GM12878 (cell line): ENCODE results near the gene OLFML2A. TPM values are rescaled to one million over a fixed set of nuclear protein-coding genes. Genes with fewer than 3 reads are reported as not detected.

Experiments used
- ATAC-seq: fragments of 200-7000 bp; cut with Tn5 transposase; 3 replicates; pipeline ENCODE4 v1.9.1; 2020; ENCODE audit warnings: mild to moderate bottlenecking, moderate library complexity
- BruUV-seq: library from RNA; stranded (reverse); fragments of 400-500 nt; replicated peaks from 2 replicates; lab custom pipeline; 2021; lab: Mats Ljungman, UMichigan
- CTCF ChIA-PET: fragments of 300-600 bp; sonication (Branson Sonifier 250); formaldehyde crosslinking; extraction: SDS; loops from one replicate; lab custom pipeline; 2021; ENCODE audit warnings: inconsistent platforms; lab: Yijun Ruan, JAX
- POLR2A ChIA-PET: fragments of 350-600 bp; formaldehyde crosslinking; extraction: SDS; loops from one replicate; lab custom pipeline; 2021; ENCODE audit warnings: inconsistent platforms; lab: Charles Lee
- RAD21 ChIA-PET: fragments of 300-600 bp; sonication (Branson Sonifier 250); formaldehyde crosslinking; loops from one replicate; lab custom pipeline; 2023; ENCODE audit warnings: antibody characterized with exemption; ENCODE audit not compliant: unreplicated experiment; lab: Charles Lee
- SMC1A ChIA-PET: fragments of 300-600 bp; sonication (Branson Sonifier 250); formaldehyde crosslinking; loops from one replicate; lab custom pipeline; 2023; ENCODE audit not compliant: unreplicated experiment, uncharacterized antibody; lab: Charles Lee
- DNase-seq: peaks from one replicate; pipeline ENCODE4 v3.0.0-alpha.2; 2011; ENCODE audit warnings: low read depth, low spot score
- FAIRE-seq: peaks from 3 replicates; lab custom pipeline; 2011; peaks lifted over from hg19 to GRCh38; lab: Jason Lieb, UNC
- H2AFZ ChIP-seq: 2 replicates; pipeline ENCODE4 v1.6.0; 2011; ENCODE audit warnings: low read depth, low read length, control low read depth; ENCODE audit not compliant: control insufficient read depth
- H3K27ac ChIP-seq: 2 replicates; pipeline ENCODE4 v1.5.1; 2011; ENCODE audit warnings: control low read depth; ENCODE audit not compliant: control insufficient read depth, insufficient read depth
- H3K27me3 ChIP-seq, 2 experiments: replicated peaks in 1 of 2; 2 replicates each; pipeline versions ENCODE4 v1.6.0 to v1.6.1; 2011; ENCODE audit warnings: low read length in 1 of 2; ENCODE audit not compliant: control insufficient read depth in 2 of 2, insufficient read depth in 2 of 2
- H3K36me3 ChIP-seq, 2 experiments: 2 replicates each; pipeline ENCODE4 v1.5.1; 2011; ENCODE audit warnings: low read length in 1 of 2; ENCODE audit not compliant: control insufficient read depth in 2 of 2, insufficient read depth in 2 of 2
- H3K4me1 ChIP-seq: 2 replicates; pipeline ENCODE4 v1.6.1; 2011; ENCODE audit warnings: mild to moderate bottlenecking, low read length, moderate library complexity, mixed read lengths; ENCODE audit not compliant: control insufficient read depth, insufficient read depth
- H3K4me2 ChIP-seq: 2 replicates; pipeline ENCODE4 v1.6.0; 2011; ENCODE audit warnings: control low read depth; ENCODE audit not compliant: control insufficient read depth, insufficient read depth
- H3K4me3 ChIP-seq: fragments of 200-600 bp; sonication (generic); 2 replicates; pipeline ENCODE4 v1.5.1; 2016
- H3K79me2 ChIP-seq: 2 replicates; pipeline ENCODE4 v1.6.0; 2011; ENCODE audit warnings: low read length; ENCODE audit not compliant: control insufficient read depth, insufficient read depth
- H3K9ac ChIP-seq: 2 replicates; pipeline ENCODE4 v1.8.0; 2011; ENCODE audit warnings: low read length, control low read depth, mixed read lengths; ENCODE audit not compliant: control insufficient read depth, insufficient read depth
- H3K9me3 ChIP-seq: replicated peaks from 3 replicates; pipeline ENCODE4 v1.5.1; 2011; ENCODE audit warnings: mild to moderate bottlenecking, low read length; ENCODE audit not compliant: control insufficient read depth, insufficient read depth
- H4K20me1 ChIP-seq: 2 replicates; pipeline ENCODE4 v1.6.0; 2011; ENCODE audit not compliant: control insufficient read depth, insufficient read depth
- BCL11A ChIP-seq: IDR thresholded peaks from 2 replicates; pipeline ENCODE4 v1.6.1; 2011; ENCODE audit warnings: low read depth, low read length
- CTCF ChIP-seq, 3 experiments: IDR thresholded peaks in 2 of 3; conservative IDR thresholded peaks in 1 of 3; 2 replicates each; pipeline ENCODE4 v1.5.1; 2011; ENCODE audit warnings: low read depth in 3 of 3, low read length in 3 of 3, mild to moderate bottlenecking in 3 of 3, control low read depth in 2 of 3, moderate library complexity in 2 of 3, inconsistent platforms in 1 of 3, mixed read lengths in 1 of 3; ENCODE audit not compliant: control insufficient read depth in 2 of 3, insufficient read depth in 1 of 3; ENCODE audit errors: extremely low read depth in 1 of 3
- KLF5 ChIP-seq: fragments of 450-650 bp; IDR thresholded peaks from 2 replicates; pipeline ENCODE4 v1.6.1; 2014; ENCODE audit warnings: mild to moderate bottlenecking; ENCODE audit not compliant: partially characterized antibody
- RAD21 ChIP-seq: IDR thresholded peaks from 2 replicates; pipeline ENCODE4 v1.6.1; 2011; ENCODE audit warnings: mild to moderate bottlenecking, low read depth, low read length, moderate library complexity; ENCODE audit not compliant: insufficient read depth
- SMC3 ChIP-seq: IDR thresholded peaks from 2 replicates; pipeline ENCODE4 v1.6.1; 2011; ENCODE audit warnings: low read length, improper control_type of control experiment, borderline replicate concordance
- whole genome bisulfite sequencing: methylation state at CpG from one replicate; pipeline ENCODE4 v1.1.6; 2016; ENCODE audit warnings: low lambda C conversion rate; ENCODE audit not compliant: insufficient replicate concordance, insufficient coverage; ENCODE audit errors: missing lambda C conversion rate; 5-methylcytosine and 5-hydroxymethylcytosine counted together
- in situ Hi-C: fragments of 300-500 bp; cut with MboI; formaldehyde crosslinking; loops from 9 replicates; pipeline ENCODE4 v1.14.3; 2018; ENCODE audit warnings: mixed read lengths
- intact Hi-C: fragments of 100-400 bp; cut with micrococcal nuclease; formaldehyde crosslinking; loops from one replicate; pipeline ENCODE4 v1.14.2; 2022; ENCODE audit not compliant: unreplicated experiment
- polyA plus RNA-seq, 11 experiments: library from polyadenylated mRNA; depleted of rRNA in 4 of 11; unstranded in 6 of 11; stranded (reverse) in 5 of 11; fragments of >200 nt; fragmentation: Nextera tagmentation in 4 of 11; fragmentation: Illumina TruSeq in 1 of 11; extraction: Ambion mirVana in 4 of 11; extraction: Trizol in 1 of 11; gene quantifications; 1 replicate in 1 of 11; 2 replicates in 10 of 11; pipeline versions ENCODE4 v1.2.1 to v1.2.3, GENCODE V29; 2011 to 2016; ENCODE audit warnings: inconsistent platforms in 2 of 11, missing spikeins in 2 of 11, low read depth in 1 of 11
- total RNA-seq, 4 experiments: library from RNA; depleted of rRNA in 3 of 4; stranded (reverse); fragments of >200 nt in 3 of 4; fragmentation: Illumina TruSeq in 1 of 4; extraction: Trizol in 1 of 4; gene quantifications; 2 replicates each; pipeline versions ENCODE4 v1.2.1 to v1.2.3, GENCODE V29; 2013 to 2021

OLFML2A gene
- total and polyA plus RNA-seq, 10 of the 15 experiments (the other 5 are each of a cell fraction or from before 2014, with no cell fraction given) = 0.02 to 0.13 (median 0.10) TPM; not detected in 4

GRCh38 chr9:124794902-124795491, 18.1 kb downstream of the OLFML2A start:
- CTCF ChIA-PET = interaction anchor here (0.7 to 3.7 kb wide), 5 partner anchors 15 to 67 kb away, joined by 3 to 27 read pairs (median 4); partner anchors contain the start of genes ARPC5L and WDR38
- POLR2A ChIA-PET = no interaction called here
- in situ Hi-C loops (no loop called here), intact Hi-C loops (no loop called here)
- H3K36me3 ChIP-seq = no peaks in the 10 kb centered on the region
- RAD21 ChIA-PET = no interaction called here
- 72% methylated on average over 11 of the region's 11 CpGs for WGBS
- no peak overlapping the region for H3K4me3 ChIP-seq
- FAIRE-seq (no peak), ATAC-seq (peak; percentile 58), DNase-seq (no peak)
- BruUV-seq = no TSS peak
- SMC1A ChIA-PET = no interaction called here
- H3K9me3 ChIP-seq = no peaks in the 10 kb centered on the region
- no peaks in the 10 kb centered on the region; a peak in 1 of 4 replicates for H3K27me3 ChIP-seq
- H3K9ac ChIP-seq = no peak overlapping the region
- H3K79me2 ChIP-seq = no peaks in the 10 kb centered on the region
- TF ChIP-seq RAD21 (no peak), SMC3 (peak; percentile 10; the same call in 1 of the 2 replicates), BCL11A (no peak), CTCF (IDR thresholded peaks at IDR 0.05 in 2 of 3, conservative IDR thresholded peaks at IDR 0.05 in 1 of 3; ENCODE audit: control insufficient read depth in 2 of 3, extremely low read depth in 1 of 3, insufficient read depth in 1 of 3, low read depth in 3 of 3, low read length in 3 of 3) (peak in 1 of 3 experiments; percentile 5; a peak in 1 of 6 replicates), KLF5 (no peak)
- no peaks in the 10 kb centered on the region for H3K4me1 ChIP-seq
- H4K20me1 ChIP-seq = no peaks in the 10 kb centered on the region
- H3K4me2 ChIP-seq = no peak overlapping the region
- H3K27ac ChIP-seq = no peak overlapping the region
- H2AFZ ChIP-seq = no peak overlapping the region
